GM21360 (cell line): Measurements from ENCODE around the gene CT45A8.
"Not testable (repeated sequence)": the region's sequence is repeated elsewhere in the genome, so short reads cannot be mapped to it uniquely, and the experiment has no call there.

Experiments
- ATAC-seq: cut with Tn5 transposase; IDR thresholded peaks from one replicate; pipeline ENCODE4 v1.9.1; 2021; ENCODE audit warnings: mild to moderate bottlenecking, moderate library complexity; ENCODE audit not compliant: unreplicated experiment

The CT45A8 gene, protein sequence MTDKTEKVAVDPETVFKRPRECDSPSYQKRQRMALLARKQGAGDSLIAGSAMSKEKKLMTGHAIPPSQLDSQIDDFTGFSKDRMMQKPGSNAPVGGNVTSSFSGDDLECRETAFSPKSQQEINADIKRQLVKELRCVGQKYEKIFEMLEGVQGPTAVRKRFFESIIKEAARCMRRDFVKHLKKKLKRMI

DNA sequence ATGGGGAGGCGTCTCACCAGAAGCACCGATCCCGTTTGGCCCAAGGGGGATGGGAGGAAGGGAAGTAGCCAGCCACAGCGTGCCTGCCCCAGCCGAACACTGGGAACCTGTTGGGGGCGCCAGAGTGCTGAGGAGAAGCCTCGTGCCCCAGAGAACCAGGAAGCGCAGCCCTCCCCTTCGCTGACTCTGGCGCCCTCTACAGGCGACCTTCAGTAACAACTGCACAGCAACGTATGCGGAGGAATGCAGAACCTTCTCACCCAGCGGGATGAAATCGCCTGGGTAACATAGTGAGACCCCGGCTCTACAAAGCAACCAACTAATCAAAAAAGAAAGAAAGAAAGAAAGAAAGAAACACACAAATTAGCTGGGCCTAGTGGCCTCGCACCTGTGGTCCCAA lies at the start of gene CT45A8:
Gene CT45A8 (minus strand): TSS at position 101 of the 400 bp plus-strand sequence. CDS start 3,755 bp downstream, outside the sequence.
- not testable (repeated sequence) for ATAC-seq

DNA sequence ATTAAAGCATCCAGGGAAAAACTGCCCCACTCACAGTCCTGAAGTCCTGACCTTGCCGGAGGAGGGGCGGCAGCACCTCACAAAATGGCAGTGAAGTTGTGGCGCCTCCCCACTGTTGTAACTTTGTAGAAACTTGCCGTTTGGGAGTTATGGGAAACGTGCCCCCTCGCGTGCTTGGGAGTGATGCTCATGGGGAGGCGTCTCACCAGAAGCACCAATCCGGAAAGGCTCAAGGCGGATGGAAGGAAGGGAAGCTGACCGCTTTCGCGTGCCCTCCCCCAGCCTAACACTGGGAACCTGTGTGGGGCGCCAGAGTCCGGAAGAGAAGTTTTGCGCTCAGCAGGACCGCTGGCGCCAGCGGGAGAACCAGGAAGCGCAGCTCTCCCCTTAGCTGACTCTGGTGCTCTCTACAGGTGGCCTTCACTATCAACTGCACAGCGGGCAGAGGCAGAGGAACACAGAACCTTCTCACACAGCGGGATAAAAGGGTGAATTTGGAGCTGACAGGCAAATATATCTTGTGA lies 39.0 kb upstream of the CT45A8 start, which contains the start of the genes CT45A10 and SAGE1:
Gene CT45A10 (minus strand): TSS at position 151 of the 524 bp plus-strand sequence. CDS start 8,100 bp downstream, outside the sequence.
Gene SAGE1 (plus strand): TSS at position 423 of the 524 bp plus-strand sequence. CDS start 2,527 bp downstream, outside the sequence.
- no peak for ATAC-seq

DNA sequence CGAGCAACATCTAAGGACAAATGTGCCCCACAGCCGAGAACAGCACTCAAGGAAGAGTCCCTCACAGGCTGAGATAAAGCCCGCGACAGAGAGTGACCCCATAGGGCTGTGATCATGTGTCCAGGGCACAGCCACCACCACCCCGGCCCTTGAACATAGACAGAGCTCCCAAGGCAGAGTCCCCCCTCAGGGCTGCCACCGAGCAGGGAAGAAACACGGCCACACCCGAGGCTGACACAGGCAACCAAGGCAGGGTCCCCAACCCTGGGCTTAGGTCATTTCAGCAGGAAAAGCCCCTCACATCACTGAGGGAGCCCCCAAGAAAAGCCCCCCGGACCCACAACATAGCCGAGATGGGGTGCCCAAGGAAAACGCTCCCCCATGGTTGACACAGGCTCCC lies 38.4 kb upstream of the CT45A8 start:
- no peak for ATAC-seq

DNA sequence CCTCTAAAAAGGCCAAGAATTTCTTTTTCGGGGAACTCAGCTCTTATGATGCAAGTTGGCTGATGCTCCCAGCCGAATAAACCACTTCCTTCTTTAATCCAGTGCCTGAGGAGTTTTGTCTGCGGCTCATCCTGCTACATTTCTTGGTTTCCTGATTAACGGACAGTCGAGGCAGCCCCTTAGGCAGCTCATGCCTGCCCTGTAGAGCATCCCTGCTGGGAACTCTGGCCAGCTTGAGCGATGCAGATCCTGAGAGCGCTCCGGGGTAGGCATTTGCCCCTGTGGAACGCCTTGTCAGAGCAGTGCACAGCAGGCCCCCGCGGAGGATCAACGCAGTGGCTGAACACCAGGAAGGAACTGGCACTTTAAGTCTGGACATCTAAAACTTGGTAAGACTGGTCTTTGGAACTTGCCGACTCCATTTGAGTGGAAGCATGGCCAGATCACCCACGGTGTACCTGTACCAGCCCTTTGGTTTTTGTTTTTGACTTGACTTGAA lies 35.8 kb upstream of the CT45A8 start:
- ATAC-seq, result no peak

DNA sequence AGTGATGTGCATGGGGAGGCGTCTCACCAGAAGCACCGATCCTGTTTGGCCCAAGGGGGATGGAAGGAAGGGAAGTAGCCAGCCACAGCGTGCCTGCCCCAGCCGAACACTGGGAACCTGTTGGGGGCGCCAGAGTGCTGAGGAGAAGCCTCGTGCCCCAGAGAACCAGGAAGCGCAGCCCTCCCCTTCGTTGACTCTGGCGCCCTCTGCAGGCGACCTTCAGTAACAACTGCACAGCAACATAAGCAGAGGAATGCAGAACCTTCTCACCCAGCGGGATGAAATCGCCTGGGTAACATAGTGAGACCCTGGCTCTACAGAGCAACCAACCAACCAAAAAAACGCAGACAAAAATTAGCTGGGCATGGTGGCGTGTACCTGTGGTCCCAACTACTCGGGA lies 34.6 kb upstream of the CT45A8 start:
- ATAC-seq, result not testable (repeated sequence)

DNA sequence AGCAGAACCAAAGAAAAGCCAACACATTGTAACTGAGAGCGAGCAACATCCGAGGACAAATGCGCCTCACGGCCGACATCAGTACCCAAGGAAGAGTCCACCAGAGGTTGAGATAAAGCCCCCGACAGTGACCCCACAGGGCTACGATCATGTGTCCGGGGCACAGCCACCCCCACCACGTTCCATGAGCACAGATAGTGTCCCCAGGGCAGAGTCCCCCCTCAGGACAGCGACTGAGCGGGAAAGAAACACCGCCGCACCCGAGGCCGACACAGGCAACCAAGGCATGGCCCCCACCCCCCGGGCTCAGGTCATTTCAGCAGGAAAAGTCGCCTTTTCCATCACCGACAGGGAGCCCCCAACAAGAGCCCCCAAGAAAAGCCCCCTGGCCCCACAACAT lies 33.9 kb upstream of the CT45A8 start:
- ATAC-seq, result not testable (repeated sequence)

DNA sequence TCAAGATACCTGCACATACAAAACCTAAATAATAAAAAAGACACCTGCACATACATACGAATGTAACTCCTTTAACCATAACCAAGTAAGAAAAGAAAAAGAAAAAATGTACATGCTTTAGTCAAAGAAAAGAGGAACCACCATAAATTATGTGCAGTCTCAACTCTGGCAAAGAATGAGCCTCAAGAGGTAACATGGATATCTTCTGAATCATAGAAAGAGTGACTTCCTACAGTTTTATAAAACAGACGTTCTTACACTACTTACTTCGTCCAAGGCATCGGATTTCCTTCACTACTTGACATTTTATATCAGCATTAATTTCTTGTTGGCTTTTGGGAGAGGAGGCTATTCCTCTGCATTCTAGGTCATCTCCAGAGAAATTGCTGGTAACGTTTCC lies 28.4 kb upstream of the CT45A8 start:
- not testable (repeated sequence) for ATAC-seq

DNA sequence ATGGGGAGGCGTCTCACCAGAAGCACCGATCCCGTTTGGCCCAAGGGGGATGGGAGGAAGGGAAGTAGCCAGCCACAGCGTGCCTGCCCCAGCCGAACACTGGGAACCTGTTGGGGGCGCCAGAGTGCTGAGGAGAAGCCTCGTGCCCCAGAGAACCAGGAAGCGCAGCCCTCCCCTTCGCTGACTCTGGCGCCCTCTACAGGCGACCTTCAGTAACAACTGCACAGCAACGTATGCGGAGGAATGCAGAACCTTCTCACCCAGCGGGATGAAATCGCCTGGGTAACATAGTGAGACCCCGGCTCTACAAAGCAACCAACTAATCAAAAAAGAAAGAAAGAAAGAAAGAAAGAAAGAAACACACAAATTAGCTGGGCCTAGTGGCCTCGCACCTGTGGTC lies 17.4 kb upstream of the CT45A8 start, which contains the start of gene CT45A9:
Gene CT45A9 (minus strand): TSS at position 101 of the 400 bp plus-strand sequence. CDS start 3,751 bp downstream, outside the sequence.
- ATAC-seq, result not testable (repeated sequence)

DNA sequence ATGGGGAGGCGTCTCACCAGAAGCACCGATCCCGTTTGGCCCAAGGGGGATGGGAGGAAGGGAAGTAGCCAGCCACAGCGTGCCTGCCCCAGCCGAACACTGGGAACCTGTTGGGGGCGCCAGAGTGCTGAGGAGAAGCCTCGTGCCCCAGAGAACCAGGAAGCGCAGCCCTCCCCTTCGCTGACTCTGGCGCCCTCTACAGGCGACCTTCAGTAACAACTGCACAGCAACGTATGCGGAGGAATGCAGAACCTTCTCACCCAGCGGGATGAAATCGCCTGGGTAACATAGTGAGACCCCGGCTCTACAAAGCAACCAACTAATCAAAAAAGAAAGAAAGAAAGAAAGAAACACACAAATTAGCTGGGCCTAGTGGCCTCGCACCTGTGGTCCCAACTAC lies 17.2 kb downstream of the CT45A8 start, which contains the start of gene CT45A7:
Gene CT45A7 (minus strand): TSS at position 101 of the 400 bp plus-strand sequence. CDS start 3,747 bp downstream, outside the sequence.
- ATAC-seq, result not testable (repeated sequence)

DNA sequence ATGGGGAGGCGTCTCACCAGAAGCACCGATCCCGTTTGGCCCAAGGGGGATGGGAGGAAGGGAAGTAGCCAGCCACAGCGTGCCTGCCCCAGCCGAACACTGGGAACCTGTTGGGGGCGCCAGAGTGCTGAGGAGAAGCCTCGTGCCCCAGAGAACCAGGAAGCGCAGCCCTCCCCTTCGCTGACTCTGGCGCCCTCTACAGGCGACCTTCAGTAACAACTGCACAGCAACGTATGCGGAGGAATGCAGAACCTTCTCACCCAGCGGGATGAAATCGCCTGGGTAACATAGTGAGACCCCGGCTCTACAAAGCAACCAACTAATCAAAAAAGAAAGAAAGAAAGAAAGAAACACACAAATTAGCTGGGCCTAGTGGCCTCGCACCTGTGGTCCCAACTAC lies 34.4 kb downstream of the CT45A8 start, which contains the start of gene CT45A2:
Gene CT45A2 (minus strand): TSS at position 101 of the 400 bp plus-strand sequence. CDS start 3,747 bp downstream, outside the sequence.
- not testable (repeated sequence) for ATAC-seq

DNA sequence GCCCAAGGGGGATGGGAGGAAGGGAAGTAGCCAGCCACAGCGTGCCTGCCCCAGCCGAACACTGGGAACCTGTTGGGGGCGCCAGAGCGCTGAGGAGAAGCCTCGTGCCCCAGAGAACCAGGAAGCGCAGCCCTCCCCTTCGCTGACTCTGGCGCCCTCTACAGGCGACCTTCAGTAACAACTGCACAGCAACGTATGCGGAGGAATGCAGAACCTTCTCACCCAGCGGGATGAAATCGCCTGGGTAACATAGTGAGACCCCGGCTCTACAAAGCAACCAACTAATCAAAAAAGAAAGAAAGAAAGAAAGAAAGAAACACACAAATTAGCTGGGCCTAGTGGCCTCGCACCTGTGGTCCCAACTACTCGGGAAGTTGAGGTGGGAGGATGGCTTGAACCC lies 51.7 kb downstream of the CT45A8 start, which contains the start of gene CT45A6:
Gene CT45A6 (minus strand): TSS at position 101 of the 400 bp plus-strand sequence. CDS start 3,794 bp downstream, outside the sequence.
- ATAC-seq, result not testable (repeated sequence)
